NT2/D1 (cell line): ENCODE data around the gene PDE9A.

Source experiments
- DNase-seq: peaks from one replicate; pipeline ENCODE4 v3.0.0-alpha.2; 2011; ENCODE audit warnings: low read depth, low spot score
- H3K27me3 ChIP-seq: 2 replicates; pipeline ENCODE4 v1.6.0; 2011; ENCODE audit warnings: mild to moderate bottlenecking; ENCODE audit not compliant: insufficient read length, insufficient read depth
- H3K36me3 ChIP-seq: 2 replicates; pipeline ENCODE4 v1.6.1; 2011; ENCODE audit warnings: mild to moderate bottlenecking, low read length, mixed read lengths; ENCODE audit not compliant: insufficient read depth, insufficient read length
- H3K4me1 ChIP-seq: 2 replicates; pipeline ENCODE4 v1.5.1; 2011; ENCODE audit not compliant: insufficient read depth, insufficient read length
- H3K4me3 ChIP-seq: 2 replicates; pipeline ENCODE4 v1.5.1; 2011; ENCODE audit warnings: low read depth; ENCODE audit not compliant: insufficient read length
- H3K9ac ChIP-seq: 2 replicates; pipeline ENCODE4 v1.6.0; 2011; ENCODE audit warnings: low read depth; ENCODE audit not compliant: insufficient read length
- H3K9me3 ChIP-seq: 2 replicates; pipeline ENCODE4 v1.5.1; 2011; ENCODE audit warnings: mild to moderate bottlenecking, low read length; ENCODE audit not compliant: insufficient read depth
- SUZ12 ChIP-seq: IDR thresholded peaks from 2 replicates; pipeline ENCODE4 v1.6.1; 2011; ENCODE audit not compliant: insufficient read length, insufficient read depth; ENCODE audit errors: extremely low read depth
- YY1 ChIP-seq: IDR thresholded peaks from 2 replicates; pipeline ENCODE4 v1.6.1; 2011; ENCODE audit not compliant: insufficient read length, insufficient read depth
- ZNF274 ChIP-seq: IDR thresholded peaks from 2 replicates; pipeline ENCODE4 v1.6.1; 2011; ENCODE audit warnings: mild to moderate bottlenecking, low read depth, low read length

The PDE9A gene

DNA sequence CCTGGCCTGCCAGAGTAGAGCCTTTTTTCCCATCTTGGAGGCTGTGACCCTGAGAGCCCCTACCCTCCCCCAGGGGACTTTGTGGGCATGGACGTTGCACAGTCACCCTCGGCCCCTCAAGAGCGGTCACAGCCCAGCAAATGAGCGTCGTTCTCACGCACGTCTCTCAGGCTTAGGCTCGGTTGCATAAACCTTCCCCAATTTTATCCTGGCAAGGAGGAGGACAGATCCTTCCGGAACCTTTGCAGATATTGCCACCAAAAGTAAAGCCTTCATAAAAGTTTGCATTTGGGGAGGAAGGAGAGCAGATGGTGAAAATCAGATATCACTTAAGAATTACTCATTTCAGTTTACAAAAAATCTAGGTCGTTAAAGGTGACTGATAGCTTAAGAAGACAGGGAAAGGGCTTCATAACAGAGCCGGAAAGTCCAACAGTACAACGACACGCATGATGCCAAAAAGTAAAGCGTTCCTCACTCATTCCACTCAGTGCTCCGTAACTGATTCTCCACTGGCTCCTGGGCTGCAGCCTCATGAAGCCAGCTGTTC lies 29.3 kb downstream of the PDE9A start:
- H3K36me3 ChIP-seq = peaks cover 61% of the 10 kb centered on the region
- H3K4me3 ChIP-seq = no peak overlapping the region
- no peak overlapping the region for H3K9ac ChIP-seq
- H3K4me1 ChIP-seq = peaks cover 12% of the 10 kb centered on the region
- H3K9me3 ChIP-seq = no peaks in the 10 kb centered on the region
- DNase-seq = no peak
- no peak for TF ChIP-seq YY1
- TF ChIP-seq ZNF274 = no peak
- TF ChIP-seq SUZ12 = no peak
- H3K27me3 ChIP-seq = no peaks in the 10 kb centered on the region

DNA sequence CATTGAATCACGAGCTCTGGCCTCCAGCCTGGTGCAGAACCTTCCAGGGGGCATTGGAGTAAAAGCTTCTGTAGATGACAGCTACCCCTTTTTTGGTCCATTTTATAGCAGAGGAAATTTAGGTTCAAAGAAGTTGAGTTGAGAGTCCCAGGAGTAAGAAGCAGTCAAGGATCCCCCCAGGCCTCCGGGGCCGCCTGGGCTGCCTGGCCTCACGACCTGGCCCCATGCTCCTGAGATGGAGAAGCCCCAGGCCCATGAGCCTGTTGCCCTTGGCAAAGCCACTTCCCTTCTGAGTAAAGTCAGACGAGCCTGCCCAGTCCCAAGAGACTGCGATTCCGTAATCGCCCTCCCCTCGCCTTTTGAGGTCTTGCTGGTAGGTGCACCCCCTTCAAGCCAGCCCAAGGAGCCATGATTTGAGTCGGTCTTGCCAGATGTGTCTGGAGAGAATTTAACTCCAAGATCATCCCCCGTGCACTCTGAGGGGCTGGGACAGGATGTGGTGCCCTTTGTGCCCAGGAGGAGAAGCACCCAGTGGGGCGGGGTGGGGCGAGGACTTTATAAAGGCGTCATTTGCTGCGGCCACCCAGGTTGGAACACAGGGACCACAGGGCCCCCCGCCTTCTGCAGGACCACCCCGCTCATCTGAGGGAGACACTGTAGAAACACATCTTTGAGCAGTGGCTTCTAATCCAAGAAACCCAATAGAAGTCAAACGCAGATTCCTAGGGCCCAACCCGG lies 30.1 kb downstream of the PDE9A start:
- Histone ChIP-seq H3K9ac (no peak overlapping the region), H3K4me1 (peaks cover 12% of the 10 kb centered on the region)

DNA sequence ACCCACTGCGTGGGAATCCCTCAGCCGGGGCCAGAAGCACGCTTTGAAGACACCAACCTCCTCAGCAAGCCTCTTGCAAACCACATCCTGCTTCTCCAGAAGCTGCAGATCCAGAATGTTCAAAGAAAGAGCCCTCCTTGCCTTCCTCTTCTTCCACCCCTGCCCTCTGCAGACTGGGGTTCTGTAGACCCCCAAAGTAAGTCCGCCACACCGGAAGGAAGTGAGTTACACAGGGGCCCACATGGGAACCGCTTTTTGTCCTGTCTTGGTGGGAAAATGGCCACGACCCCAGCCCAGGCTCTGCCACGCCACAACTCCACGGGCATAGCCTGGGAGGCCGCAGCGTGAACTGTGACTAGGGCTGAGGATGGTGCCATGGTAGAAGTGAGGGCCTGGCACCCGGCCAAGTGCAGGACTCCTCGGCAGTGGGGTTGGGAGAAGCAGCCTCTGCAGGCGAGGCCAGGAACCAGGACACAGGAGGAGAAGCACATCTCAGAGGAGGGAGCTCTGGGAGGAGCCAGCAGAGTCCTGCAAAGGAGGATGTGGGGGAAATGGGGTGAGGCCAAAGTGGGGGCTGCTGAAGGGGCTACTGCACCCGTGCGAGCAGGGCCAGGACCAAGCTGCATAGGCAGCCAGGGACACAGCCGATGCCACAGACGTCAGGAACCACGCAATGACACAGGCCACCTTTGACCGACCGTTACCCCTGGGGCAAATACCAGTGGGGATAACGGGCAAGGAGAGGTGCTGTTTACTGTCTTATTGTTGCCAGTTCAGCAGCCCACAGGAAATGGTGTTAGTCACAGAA lies 30.9 kb downstream of the PDE9A start:
- peaks cover 69% of the 10 kb centered on the region for H3K36me3 ChIP-seq
- no peak for DNase-seq
- H3K4me1 ChIP-seq = peaks cover 12% of the 10 kb centered on the region
- H3K9ac ChIP-seq = no peak overlapping the region
- no peaks in the 10 kb centered on the region for H3K9me3 ChIP-seq
- no peak for TF ChIP-seq SUZ12
- no peak overlapping the region for H3K4me3 ChIP-seq
- H3K27me3 ChIP-seq = no peaks in the 10 kb centered on the region

More for the DNA sequence above, 30.1 kb downstream of the PDE9A start:
- no peak for DNase-seq
- Histone ChIP-seq H3K27me3 (no peaks in the 10 kb centered on the region), H3K9me3 (no peaks in the 10 kb centered on the region), H3K4me3 (no peak overlapping the region), H3K36me3 (peaks cover 68% of the 10 kb centered on the region)
- TF ChIP-seq ZNF274 = no peak
- TF ChIP-seq SUZ12 = no peak
- TF ChIP-seq YY1 = no peak

DNA sequence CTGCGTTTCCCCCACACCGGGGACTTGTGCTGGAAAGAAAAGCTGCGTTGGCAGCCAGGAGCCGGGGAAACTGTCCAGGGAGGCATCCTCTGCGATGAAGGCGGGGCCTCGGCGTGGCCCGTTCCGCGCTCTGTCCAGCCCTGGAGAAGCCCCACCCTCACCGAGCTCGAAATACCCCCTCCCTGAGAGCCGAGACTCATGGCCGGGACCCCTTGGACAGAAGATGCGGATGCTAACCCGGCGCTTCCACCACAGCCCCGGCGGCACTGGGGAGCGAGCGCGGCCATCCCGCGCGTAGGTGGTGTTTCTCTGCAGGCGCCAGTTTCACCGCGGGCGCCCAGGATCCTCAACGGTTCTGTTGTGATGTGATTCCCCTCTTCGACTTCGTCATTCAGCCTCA lies 31.6 kb downstream of the PDE9A start:
- H3K9ac ChIP-seq = no peak overlapping the region
- no peak overlapping the region for H3K4me3 ChIP-seq

DNA sequence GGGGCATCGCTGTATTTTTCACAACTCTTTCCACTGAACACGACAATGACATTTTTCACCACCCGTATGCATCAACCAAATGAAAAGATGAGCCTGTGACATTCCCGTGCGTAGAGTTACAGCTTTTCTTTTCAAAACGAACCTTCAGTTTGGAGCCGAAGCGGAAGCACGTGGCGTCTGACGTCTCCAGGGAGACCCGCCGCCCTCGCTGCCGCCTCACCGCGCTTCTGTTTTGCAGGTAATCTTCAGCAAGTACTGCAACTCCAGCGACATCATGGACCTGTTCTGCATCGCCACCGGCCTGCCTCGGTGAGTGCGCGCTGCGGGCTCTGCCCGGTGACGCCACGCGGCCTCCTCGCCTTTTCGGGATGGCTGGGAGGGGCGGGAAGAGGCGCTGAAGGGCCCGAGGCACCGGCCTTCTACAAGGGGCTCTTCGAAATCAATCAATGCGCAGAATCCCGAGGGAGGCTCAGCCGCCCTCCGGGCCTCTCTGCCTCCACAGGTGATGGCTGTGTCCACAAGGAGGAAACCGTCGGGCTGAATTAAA lies 32.6 kb downstream of the PDE9A start:
- Histone ChIP-seq H3K4me1 (peaks cover 12% of the 10 kb centered on the region), H3K27me3 (no peaks in the 10 kb centered on the region), H3K4me3 (no peak overlapping the region), H3K36me3 (peaks cover 69% of the 10 kb centered on the region), H3K9ac (no peak overlapping the region), H3K9me3 (no peaks in the 10 kb centered on the region)
- no peak for DNase-seq
- TF ChIP-seq SUZ12 = no peak
- no peak for TF ChIP-seq YY1
- TF ChIP-seq ZNF274 = no peak

More for the DNA sequence above, 31.6 kb downstream of the PDE9A start:
- Histone ChIP-seq H3K4me1 (peaks cover 12% of the 10 kb centered on the region), H3K9me3 (no peaks in the 10 kb centered on the region), H3K27me3 (no peaks in the 10 kb centered on the region), H3K36me3 (peaks cover 69% of the 10 kb centered on the region)
- no peak for DNase-seq
- no peak for TF ChIP-seq YY1
- TF ChIP-seq SUZ12 = no peak
- TF ChIP-seq ZNF274 = no peak

DNA sequence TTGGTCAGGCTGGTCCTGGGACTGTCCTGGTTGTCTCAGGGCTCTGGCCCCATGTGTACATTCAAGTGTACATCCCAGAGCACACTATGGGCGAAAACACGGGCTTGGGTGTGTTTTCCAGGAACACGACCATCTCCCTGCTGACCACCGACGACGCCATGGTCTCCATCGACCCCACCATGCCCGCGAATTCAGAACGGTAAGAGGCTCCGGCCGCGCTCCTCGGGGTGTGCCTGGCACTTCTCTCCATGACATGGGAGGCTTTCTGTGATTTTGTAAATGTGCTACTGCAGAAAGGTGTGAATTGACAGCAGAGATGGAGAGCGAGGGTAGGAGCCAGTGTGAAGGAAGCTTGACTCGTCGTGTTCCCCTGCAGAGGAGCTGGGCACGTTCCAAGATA lies 34.4 kb downstream of the PDE9A start:
- DNase-seq = no peak
- TF ChIP-seq SUZ12 (no peak), ZNF274 (no peak), YY1 (no peak)
- H3K9ac ChIP-seq = no peak overlapping the region
- H3K36me3 ChIP-seq = peaks cover 79% of the 10 kb centered on the region
- no peaks in the 10 kb centered on the region for H3K27me3 ChIP-seq
- peaks cover 7% of the 10 kb centered on the region for H3K4me1 ChIP-seq
- no peaks in the 10 kb centered on the region for H3K9me3 ChIP-seq
- H3K4me3 ChIP-seq = no peak overlapping the region

DNA sequence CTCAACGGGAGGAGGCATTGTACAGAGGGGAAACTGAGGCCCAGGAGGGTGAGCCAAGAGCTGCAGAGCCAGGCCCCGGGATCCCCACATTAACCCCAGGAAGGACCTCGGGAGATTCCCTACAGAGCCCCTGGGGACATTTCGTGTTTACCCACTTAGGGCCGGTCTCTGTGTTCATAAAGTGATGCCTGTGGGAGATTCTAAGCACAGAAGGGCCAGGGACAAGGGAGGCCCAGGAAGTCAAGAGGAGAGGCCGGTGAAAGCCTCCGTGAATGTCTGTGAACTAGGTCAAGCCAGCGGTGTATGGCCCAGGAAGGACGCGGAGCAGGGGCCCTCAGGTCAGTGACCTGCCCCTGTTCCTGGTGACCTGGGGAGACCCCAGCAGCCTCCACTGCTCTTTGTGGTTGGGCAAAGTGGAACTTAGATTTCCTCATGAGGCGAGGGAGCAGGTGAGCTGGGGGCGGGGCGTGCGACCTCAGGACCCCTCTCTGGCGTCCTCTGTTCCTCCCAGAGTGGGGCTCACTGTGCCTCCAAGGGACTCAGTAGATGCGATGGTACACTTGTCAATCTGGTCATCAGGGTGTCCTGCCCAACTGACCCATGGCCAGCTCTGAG lies 34.9 kb downstream of the PDE9A start:
- no peaks in the 10 kb centered on the region for H3K9me3 ChIP-seq
- no peak overlapping the region for H3K4me3 ChIP-seq
- no peak for TF ChIP-seq YY1
- no peak for TF ChIP-seq SUZ12
- TF ChIP-seq ZNF274 = no peak
- no peaks in the 10 kb centered on the region for H3K27me3 ChIP-seq
- H3K9ac ChIP-seq = no peak overlapping the region
- no peak for DNase-seq
- peaks cover 7% of the 10 kb centered on the region for H3K4me1 ChIP-seq
- H3K36me3 ChIP-seq = peaks cover 82% of the 10 kb centered on the region
